GM19099 (cell line): ENCODE results near the gene ARNT2.

Source experiments
- POLR2A ChIP-seq: IDR thresholded peaks from 3 replicates; pipeline ENCODE4 v1.6.1; 2011; ENCODE audit warnings: low read depth; ENCODE audit not compliant: insufficient read length; ENCODE audit errors: extremely low read depth

ARNT2 gene

DNA sequence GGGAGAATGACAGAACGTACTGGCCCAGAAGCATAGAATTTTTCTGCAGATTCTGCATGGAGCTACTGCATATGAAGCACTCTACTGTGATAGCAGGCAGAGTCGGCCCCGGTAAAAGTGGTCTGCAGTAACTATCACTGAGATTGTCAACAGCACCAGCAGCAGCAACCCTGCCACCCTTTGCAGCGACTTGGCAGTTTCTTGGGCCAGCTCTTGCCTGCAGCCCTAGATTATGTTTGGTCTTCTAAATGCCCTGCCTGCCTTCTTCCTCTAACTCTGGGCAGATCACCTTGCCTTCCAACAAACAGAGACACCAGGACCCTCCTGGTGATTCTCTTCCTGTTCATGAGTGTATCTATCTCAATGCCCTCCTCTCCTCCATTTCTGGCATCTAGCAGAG is 161.8 kb downstream of the ARNT2 start:
- TF ChIP-seq POLR2A = no peak

DNA sequence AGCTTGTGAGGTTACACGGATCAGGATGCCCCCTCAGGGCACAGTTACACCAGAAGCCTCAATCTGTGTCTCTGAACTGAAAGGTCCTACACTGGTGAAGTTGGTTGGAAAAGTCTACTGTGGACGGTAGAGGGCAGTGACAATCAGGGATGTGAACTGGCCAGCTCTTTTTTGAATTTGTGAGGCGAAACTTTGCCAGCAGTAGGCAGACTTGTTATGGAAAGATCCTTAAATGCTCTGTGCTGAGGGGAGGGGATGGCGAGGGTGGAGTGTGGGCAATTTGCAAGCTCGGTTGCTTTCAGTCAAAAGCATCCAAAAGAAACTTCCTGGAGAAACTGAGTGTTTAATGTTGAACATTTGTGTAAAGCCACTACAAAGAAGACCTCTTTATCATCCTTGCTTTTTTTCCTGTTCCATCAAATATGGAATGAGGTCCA is 163.6 kb downstream of the ARNT2 start:
- TF ChIP-seq POLR2A = no peak

DNA sequence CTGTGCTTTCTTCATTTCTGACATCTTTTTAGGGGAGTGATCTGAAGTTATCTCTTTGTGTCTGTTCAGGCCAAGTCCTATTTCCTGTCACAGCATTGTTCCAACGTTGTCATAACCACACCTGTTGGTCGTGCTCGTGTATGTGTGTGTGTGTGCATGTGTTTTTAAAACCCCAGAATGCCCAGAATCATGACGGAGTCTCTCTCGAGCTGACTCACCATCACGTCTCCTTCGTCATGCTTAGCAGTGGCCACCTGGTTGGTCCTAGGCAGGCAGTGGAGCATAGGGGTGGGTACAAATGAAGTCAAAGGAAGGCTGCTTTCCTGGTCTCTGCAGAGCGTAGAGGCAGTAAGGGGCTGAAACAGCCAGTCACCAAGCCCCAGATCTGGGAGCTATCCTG is 164.1 kb downstream of the ARNT2 start:
- no peak for TF ChIP-seq POLR2A

DNA sequence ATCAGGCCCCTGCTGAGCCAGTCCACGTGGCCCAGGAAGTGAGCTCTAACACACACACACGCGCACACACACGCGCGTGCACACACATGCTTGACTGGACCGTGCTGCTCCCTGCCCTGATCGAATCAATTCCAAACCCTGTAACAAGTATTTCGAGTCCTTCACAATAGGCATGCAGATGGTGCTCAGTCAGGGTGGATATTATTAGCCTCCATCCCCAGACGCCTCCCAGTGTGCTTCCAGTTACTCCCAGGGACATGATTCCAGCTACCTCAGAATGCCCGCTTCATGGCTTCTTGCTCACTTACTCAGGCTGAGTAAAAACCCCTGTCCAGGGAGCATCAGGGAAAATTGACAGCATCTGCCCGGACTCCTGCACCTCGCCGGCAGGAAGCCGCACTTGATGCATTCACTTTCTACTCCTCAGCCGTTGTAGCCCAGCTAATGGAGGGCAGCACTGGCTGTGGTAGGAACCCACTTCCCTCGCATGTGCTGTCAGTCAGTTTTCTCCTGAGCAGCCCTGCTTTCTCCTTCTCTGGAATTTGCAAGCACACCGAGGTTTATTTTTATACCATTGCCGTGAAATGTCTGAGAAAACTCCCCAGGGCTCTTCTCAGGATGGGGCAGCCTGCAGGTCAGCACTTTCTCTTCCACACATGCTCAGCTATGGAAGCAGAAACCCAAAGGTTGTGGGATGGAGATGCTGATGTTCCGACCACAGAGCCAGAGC is 164.9 kb downstream of the ARNT2 start:
- no peak for TF ChIP-seq POLR2A

DNA sequence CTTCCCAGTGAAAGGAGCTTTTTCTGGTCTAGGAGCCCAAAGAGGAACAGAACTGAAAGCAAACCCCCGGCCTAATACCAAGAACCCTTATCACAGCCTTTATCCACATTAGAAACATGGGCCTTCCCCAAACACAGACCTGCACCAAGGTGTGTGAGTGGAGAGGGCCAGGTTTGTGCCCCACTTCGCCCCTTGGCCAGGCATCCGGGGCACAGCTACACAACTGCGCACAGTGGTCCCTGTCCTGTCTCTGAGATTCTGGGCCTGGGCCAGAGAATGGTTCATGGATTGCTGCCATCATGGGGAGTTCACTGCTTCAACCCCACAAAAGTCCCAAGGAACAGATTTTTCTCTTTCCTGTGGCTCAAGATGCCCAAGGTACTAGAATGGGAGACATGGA is 165.5 kb downstream of the ARNT2 start:
- no peak for TF ChIP-seq POLR2A

DNA sequence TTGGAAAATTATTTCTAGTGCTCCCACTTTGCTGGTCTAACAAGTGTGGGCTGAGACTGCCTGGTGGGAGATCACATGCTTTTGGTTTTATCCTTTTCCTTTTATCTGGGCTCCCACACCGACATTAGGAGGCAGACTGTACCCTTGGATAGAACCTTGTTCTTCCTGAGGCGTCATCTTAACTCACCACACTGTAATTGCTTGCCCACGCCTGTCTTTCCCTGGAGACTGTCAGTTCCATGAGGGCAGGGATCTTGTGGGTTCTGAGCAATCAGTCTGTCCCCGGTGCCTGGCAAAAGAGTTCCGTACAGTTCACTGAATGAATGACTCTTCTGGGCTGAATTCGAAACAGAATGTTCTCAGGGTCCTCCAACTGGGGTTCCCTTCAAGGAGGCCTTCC is 166.4 kb downstream of the ARNT2 start:
- TF ChIP-seq POLR2A = no peak

DNA sequence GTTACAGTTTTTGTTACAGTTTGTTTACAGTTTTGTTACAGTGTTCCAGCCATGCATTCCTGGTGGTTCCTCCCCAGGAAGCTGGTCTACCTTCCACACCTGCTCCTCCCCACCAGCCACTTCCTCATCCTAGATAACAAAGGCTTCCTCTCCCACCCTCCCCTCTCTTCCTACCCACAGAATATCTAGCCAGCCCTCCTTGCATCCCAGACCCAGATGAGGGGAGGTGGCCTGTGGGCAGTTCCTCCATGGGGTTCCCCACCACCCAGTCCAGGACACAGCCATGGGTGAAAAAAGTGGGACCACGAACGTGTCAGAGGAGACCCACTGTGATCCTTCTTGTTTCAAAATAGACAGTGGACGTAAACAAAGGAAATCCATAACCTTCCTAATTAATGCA is 168.2 kb downstream of the ARNT2 start:
- no peak for TF ChIP-seq POLR2A

DNA sequence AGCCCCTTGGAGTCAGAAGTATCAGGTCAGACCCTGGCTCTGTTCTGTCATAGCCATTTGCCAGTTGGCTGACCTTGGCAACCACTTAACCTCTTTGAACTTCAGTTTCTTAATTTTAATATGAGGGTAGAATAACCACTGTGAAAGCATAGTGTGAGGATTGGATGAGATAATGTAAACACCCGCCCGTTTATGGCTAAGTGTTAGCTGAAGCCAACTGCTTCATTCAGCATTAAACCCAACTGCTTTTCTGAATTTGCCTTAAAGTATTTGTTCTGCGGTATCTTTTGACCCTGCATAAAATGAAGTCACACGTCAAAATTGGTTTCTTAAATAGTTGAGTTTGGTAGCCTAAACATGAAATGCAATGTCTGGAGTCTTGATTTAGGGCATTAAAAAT is 169.4 kb downstream of the ARNT2 start:
- no peak for TF ChIP-seq POLR2A

DNA sequence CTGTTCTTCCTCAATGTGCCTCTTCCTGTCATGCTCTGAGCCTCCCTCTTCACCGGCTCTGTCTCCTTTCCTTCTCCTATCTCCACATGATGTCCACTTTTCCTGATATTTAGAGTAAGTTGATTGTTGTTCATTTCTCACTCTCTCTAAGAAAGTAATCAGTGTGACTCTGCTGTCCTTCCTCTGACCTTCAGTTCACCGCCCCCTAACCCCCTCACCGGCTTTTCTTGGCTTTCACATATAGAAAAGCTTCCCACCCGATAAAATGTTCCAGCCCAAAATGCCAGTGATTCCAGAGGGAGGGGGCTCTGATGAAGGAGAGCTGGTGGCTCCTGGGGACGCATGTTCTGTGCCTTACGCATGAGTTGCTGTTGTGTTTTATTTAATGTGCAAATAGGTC is 170.4 kb downstream of the ARNT2 start:
- no peak for TF ChIP-seq POLR2A

DNA sequence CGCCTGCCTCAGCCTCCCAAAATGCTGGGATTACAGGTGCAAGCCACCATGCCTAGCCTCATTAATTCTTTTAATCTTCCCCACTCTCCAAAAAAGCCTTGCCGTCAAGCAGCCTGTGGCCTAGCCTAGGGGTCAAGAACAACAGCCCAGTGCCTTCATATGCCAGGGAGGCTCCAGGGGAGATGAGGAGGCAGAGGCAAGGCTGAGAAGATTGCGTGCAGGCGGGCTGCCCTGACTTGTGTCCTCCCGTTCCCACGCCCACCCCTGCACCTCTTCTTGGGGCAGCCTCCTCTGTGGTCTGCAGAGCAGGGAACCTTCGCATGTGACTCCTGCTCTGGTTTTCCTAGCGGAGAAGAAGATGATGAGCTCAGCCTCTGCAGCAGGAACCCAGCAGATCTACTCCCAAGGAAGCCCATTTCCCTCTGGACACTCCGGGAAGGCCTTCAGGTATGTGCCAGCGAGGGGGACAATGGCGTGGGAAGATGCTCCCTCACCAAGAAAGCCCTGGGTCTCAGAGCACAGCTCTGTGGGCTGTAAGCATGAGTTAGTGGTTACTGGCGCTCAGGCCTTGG is 172.4 kb downstream of the ARNT2 start:
- TF ChIP-seq POLR2A = no peak

DNA sequence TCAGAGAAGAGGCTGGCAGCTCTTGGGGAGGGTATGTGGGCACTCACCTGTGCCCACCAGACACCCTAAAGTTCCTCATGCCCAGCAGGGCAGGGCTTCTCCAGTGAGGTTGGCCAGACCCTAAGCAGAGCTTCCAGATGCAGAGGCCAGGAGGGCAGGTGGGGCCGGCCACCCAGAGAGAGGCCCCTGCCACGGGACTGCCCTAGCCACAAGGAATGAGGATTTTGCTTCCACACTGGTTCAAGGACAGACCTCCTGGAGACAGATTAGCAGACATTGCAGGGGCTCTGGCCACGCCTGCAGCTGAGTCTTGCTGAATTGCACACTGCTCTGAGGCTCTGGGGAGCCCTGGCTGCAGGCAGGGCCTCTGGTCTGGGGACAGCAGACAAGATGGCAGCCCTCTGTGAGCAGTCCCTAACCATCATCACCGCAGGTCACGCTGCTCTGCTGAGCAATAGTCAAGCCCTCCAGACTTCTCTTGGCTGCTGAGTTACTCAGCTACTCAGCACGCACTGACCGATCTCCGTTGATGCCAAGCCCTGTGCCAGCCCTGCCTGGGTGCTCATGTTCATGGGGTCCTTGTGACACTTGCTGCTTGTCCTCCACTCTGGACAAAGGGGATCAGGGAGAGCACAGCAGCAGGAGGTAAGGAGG is 173.5 kb downstream of the ARNT2 start:
- TF ChIP-seq POLR2A = no peak

DNA sequence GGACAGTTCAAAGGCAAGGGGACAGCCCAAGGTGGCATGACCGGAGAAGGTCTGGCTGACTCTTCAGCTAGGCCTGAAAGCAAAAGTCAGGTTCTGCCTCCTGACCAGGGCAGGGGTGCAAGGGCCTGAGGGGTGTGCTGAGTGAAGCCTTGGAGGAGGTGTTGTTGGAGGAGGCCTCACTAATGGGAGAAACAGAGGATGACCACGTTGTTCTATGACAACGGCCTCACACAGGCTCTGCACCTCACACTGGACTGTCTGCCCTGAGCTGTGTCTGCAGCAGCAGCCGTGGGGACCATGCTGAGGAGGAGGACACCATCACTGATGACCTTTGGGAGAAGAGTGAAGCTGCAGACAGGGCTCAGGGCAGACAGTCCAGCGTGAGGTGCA is 174.0 kb downstream of the ARNT2 start:
- TF ChIP-seq POLR2A = no peak

DNA sequence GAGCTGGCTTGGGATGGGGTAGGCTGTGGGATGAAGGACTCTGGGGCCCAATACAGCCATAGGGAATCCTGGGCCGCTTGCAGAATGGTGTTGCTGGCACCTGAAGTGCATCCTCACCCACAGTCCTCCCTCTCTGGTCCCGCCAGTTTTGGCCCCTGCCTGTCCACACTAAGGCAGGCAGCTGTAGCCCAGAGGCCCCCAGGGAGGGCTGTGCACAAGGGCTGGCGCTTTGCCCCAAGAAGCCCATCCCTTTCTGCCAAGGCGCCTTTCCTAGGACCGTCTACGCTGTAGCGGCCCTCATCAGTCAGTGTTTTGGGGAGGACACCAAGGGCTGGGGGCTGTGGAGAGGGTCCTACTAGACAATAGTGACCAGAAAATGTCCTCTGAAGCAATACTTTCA is 174.7 kb downstream of the ARNT2 start:
- TF ChIP-seq POLR2A = no peak

DNA sequence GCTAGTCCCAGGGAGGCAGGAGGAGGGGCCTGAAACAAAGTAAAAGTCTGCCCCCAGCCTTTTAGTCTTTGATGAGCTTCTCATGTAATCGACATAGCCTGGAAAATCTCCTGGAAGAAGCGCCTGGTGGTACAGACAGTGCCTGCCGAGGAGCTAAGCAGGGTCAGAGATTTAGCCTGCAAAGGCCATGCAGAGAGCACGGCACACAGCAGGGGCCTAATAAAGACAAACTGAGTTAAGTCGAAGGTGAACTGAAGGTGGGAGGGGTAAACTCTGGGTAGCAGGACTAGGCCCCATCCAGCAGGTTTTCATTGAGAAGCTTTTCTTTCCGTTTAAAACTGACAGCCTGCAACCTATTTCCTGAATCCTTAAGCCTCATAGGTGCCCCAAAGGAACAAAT is 175.4 kb downstream of the ARNT2 start:
- no peak for TF ChIP-seq POLR2A

DNA sequence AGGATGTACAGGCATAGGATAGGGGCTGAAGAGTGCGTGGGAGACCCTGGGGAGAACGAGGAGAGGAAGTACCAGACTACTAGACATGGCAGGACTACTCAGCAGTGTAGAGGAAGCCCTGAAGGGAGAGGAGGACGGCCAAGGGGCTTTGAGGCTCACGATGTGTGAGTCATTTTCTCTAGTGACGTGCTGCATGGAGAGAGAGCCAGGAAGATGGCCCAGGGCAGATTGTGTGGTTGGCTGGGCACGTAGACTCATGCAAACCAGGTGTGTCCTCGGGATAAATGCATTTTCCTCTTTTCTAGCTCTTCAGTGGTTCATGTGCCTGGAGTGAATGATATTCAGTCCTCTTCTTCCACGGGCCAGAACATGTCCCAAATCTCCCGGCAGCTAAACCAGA is 175.9 kb downstream of the ARNT2 start:
- TF ChIP-seq POLR2A = no peak

DNA sequence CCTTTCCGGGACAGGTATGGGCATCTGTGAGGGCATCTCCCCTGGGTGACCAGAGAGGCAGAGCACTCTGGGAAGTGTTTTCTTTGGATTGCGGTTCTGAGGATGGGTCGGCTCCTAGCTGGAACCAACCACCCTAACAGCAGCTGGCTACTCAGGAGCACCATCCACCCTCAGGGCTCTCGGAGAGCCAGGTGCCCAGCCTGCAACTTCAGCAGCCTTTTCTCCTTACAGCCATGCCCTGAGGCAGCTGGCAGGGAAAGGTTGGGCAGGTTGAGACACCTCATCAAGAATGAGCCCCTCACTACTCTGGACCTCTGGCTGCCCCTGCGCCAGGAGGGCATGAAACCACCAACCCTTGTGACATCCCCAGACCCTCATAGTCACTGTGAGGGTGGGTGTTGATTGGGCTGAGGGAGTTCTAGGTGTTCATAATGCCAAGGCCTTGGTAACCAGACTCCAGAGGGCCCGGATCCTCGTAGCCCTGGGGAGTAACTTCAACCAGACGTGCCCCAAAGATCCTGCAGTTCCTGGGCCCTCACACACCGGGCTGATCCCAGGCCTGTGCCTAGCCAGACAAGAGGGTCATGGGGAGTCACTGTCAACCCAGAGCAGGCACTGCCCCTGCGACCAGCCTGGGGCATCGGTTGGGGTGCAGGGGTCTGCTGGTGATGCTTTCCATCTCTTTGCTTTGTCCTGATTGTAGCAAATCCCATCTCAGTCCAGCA is 176.5 kb downstream of the ARNT2 start:
- TF ChIP-seq POLR2A = no peak
